Daoy (cell line): ENCODE results near the gene GALE. TPM values are rescaled to one million over a fixed set of nuclear protein-coding genes. Genes with fewer than 3 reads are reported as not detected.
"Not testable (repeated sequence)": the region's sequence is repeated elsewhere in the genome, so short reads cannot be mapped to it uniquely, and the experiment has no call there.

ENCODE experiments used
- DNase-seq: peaks from one replicate; pipeline ENCODE4 v3.0.0-alpha.2; 2015; ENCODE audit warnings: low read depth
- total RNA-seq: library from RNA; depleted of rRNA; stranded (reverse); fragments of >200 nt; shearing (Covaris generic); gene quantifications from 2 replicates; pipeline ENCODE4 v1.2.3, GENCODE V29; 2014; rRNA removed

Gene GALE
- 108 and 110 TPM in 2 replicates for total RNA-seq

- DNase-seq = peak; percentile 98
Observed at GRCh38 chr1:23800400-23801337, at the start of gene GALE. GALE (minus strand) TSS chr1:23800754; CDS start chr1:23799007, 1,747 bp downstream.

DNA sequence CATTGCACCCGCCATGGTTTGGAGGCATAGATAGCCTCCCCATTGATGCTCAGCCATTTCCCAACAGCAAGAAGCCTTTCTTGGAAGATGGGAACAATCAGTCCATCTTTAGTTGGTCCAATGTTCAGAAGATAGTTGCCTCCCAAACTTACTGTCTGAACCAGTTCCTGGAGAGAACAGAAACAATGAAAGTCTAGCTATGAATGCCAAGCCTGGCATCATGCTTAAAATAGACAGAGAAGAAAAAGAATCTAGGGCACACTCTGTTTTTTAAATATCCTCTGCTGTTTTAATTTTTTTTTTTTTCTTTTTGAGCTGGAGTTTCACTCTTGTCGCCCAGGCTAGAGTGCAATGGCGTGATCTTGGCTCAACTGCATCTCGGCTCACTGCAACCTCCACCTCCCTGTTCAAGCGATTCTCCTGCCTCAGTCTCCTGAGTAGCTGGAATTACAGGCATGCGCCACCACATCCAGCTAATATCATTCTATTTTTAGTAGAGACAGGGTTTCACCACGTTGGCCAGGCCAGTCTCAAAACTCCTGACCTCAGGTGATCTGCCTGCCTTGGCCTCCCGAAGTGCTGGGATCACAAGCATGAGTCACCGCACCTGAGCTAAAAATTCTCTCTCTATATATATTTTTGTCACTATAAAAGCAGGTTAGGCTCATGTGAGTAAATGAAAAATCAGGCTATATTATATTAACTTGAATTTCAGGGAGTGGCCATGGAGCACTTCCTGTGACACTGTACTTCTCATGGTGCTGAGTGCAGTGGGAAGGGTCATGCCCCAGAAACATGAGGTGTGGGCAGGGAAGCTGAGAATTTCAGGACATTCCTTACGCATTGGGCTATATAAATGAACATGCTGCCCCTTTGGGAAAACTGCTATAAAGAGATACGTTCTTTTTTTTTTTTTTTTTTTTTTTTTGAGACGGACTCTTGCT, 48.4 kb upstream of the GALE start:
- DNase-seq = no peak

GRCh38 chr1:23847482-23848095, 47.0 kb upstream of the GALE start:
- not testable (repeated sequence) for DNase-seq

DNA sequence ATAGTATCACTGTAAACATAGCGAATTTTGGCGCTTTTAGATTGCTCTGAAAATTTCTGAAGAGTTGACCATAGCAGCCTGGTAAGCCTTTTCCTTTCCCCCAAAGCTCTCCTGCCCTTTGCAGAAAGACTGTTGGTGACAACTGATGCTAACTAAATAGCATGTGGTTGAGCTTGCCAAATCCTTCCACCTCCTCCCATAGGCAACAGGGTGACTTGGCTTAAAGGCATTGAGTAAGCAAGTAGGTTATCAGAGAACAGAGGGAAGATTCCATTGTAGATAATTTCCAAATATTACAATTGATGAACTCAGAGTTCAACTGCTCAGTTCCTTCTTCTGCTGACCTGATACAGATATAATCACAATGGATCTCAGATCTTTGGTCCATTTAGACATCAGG, 44.6 kb upstream of the GALE start:
- DNase-seq = no peak

DNA sequence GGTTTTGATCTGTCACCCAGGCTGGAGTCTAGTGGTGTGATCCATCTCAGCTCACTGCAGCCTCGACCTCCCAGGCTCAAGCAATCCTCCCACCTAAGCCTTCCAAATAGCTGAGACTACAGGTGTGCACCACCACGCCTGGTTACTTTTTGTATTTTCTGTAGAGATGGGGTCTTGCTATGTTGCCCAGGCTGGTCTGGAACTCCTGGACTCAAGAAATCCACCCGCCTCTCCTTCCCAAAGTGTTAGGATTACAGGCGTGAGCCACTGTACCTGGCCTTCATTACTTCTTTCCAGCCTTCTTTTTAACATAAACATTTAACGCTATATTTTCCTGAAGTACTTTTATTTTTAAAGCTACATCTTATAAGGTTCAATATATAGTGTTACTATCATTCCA, 43.1 kb upstream of the GALE start:
- no peak for DNase-seq

GRCh38 chr1:23838401-23838866, 37.9 kb upstream of the GALE start:
- peak; percentile 83 for DNase-seq

- no peak for DNase-seq
Observed at GRCh38 chr1:23837908-23838307, 37.4 kb upstream of the GALE start.

DNA sequence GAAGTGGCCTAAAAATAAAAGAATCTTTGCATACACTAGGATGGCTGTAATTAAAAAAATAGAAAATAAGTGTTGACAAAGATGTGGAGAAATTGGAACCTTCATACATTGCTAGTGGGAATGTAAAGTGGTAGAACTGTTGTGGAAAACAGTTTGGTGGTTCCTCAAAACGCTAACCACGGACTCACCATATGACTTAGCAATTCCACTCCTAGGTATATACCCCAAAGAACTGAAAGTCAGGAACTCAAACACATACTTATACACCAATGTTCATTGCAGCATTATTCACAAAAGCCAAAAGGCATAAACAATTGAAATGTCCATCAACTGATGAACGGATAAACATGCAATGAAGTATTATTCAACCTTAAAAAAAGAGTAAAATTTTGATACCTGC, 35.5 kb upstream of the GALE start:
- DNase-seq = no peak

- not testable (repeated sequence) for DNase-seq
Observed at GRCh38 chr1:23834156-23834555, 33.6 kb upstream of the GALE start.

DNA sequence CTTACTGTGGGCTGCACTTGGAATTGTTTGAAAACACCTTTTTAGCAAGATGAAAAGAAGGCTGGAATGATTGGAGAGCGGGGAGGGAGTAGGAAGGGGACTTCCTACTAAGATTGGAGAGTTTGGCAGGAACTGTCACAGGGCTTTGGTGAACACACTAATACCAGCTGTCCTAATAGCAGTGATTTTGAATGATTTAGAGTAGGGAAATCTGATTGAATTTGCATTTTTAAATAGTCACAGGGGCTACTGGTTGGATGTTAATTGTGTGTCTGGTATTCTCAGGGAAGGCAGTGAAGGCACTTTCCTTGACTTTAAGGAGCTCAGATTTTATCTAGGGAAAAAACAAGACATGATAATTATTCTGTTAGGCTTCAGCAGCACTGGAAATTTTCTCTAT, 27.2 kb upstream of the GALE start:
- no peak for DNase-seq

DNA sequence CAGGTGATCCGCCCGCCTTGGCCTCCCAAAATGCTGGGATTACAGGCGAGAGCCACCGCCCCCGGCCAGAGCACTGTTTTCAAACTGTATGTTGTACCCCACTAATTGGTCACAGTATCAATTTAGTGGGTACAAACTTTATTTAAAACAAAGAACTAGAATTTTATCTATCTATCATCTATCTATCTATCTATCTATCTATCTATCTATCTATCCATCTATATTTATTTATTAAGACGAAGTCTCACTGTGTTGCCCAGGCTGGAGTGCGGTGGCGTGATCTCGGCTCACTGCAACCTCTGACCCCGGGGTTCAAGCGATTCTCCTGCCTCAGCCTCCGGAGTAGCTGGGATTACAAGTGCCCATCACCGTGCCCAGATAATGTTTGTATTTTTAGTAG, 26.0 kb upstream of the GALE start:
- DNase-seq = not testable (repeated sequence)

DNA sequence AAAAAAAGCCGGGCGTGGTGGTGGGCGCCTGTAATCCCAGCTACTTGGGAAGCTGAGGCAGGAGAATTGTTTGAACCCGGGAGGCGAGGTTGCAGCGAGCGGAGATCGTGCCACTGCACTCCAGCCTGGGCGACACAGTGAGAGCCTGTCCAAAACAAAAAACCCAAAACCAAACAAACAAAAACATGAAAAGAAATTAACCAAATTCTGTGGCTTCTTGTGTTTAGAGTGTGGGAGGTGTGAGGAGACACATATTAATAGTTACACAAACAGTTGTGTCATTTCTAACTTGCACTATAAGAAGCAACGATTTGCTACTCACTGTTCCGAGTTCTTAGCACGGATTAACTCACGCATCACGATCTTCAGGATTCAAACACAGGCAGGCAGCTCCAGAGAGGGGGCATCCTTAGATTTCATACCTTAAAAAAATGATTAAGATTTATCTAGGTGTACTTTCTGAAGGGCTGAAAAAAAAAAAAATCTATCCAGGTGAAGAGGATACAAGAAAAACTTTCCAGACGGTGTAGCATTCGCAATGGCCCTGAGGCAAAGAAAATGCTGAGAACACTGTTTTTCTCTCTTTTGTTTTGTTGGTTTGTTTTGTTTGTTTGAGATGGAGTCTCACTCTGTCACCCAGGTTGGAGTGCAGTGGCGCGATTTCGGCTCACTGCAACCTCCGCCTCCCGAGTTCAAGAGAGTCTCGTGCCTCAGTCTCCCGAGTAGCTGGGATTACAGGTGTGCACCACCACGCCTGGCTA, 25.4 kb upstream of the GALE start:
- DNase-seq = no peak

DNA sequence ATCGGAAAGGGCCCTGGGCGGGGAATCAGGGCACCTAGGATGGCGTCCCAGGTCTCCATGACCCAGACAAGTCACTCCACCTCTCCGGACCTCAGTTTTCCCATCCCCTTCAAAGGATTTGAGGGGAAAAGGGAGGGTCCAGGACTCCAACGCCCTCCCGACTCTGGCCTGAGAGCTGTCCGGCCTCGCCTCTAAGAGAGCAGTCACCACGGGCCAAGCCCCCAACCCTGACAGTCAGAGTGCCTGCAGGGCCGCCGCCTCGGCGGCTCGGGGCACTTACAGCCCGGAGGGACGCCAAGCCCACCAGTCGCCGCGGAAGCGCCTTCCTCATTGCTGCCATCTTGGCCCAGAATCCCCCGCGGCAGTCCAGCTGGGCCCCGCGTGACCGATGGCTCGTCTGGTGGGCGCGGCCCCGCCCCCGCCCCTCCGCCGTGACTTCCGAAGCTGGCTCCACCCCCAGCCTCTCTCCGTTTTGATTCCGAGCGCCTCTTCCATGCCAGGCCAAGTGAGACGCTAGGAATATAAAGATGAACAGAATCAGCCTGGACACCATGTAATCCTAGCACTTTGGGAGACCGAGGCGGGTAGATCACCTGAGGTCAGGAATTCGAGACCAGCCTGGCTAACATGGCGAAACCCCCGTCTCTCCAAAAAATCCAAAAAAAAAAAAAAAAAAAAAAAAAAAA, 24.7 kb upstream of the GALE start, which contains the start of gene HMGCL:
Gene HMGCL (minus strand): TSS at position 354 of the 686 bp plus-strand sequence. CDS start 14 bp downstream, at position 340.
- peak; percentile 96 for DNase-seq

GRCh38 chr1:23824711-23825075, 24.1 kb upstream of the GALE start:
- DNase-seq = no peak

DNA sequence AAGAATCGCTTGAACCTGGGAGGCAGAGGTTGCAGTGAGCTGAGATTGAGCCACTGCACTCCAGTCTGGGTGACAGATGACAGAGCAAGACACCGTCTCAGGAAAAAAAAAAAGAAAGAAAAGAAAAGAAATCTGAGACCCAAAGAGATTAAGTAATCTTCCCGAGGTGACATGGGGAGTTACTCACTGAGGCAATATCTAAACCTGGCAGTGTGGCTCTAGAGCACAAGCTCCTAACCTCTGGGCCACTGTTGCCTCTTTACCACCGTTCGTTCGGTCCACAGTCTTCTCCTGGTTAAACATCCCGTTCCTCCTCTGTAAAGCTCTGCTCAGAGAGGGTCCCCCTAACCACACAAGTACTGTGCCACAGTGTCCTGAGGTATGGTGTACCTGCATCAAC, 23.2 kb upstream of the GALE start:
- no peak for DNase-seq

- no peak for DNase-seq
Observed at GRCh38 chr1:23817633-23818032, 17.1 kb upstream of the GALE start.

- no peak for DNase-seq
Observed at GRCh38 chr1:23816906-23817305, 16.4 kb upstream of the GALE start.

GRCh38 chr1:23816361-23816760, 15.8 kb upstream of the GALE start:
- no peak for DNase-seq

- DNase-seq = no peak
Observed at GRCh38 chr1:23814016-23814415, 13.5 kb upstream of the GALE start.

DNA sequence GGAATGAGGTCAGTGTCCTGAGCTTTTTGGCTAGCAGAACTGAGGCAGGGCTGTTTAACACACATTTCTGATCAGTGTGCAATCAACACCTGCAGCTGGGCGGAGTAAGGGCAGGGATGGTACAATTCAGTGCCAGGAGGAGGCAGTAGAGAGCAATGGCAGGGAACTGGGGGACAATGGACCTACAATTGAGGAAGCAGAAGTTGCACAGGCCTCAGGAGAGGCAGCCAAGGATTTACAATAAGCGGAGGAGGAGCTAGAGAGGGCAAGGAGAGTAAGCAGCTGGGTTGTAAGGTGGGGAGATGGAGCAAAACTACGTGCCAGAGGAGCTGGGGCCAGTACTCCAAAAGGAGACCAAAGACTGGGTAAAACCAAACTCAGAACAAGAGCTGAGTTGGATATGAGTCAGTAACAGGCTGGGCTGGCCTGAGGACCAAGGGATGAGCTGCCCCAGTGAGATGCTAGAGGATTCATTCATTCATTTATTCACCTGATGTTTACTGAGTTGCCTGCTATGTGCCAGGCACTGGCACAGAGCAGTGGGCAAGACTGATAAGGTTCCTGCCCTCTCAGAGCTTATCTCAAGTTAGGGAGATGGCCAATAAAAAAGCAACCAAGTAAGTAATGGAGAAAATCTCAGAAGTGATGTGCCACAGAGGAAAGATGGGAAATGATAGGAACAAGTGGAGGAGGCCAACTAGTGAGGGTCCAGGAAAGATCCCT, 10.4 kb upstream of the GALE start:
- DNase-seq = peak; percentile 49
